GM13977 (cell line): ENCODE measurements around the gene AMPD2.
A peak's percentile ranks its signal among the peaks of the same experiment; 100 is the strongest.

ENCODE experiments used
- DNase-seq: peaks from one replicate; pipeline ENCODE4 v3.0.0; 2012; ENCODE audit warnings: low spot score
- CTCF ChIP-seq: IDR thresholded peaks from 2 replicates; pipeline ENCODE4 v1.5.1; 2012; ENCODE audit warnings: mild to moderate bottlenecking, control low read depth; ENCODE audit not compliant: insufficient read depth; ENCODE audit errors: extremely low read depth, missing control alignments
- in situ Hi-C: fragments of 300-500 bp; cut with MboI; formaldehyde crosslinking; loops from one replicate; pipeline ENCODE4 v1.12.0; 2022; ENCODE audit warnings: low sequenced_read_pairs, low pct_unique_long_range_greater_than_20kb, mixed read lengths, inconsistent platforms; ENCODE audit not compliant: unreplicated experiment

Gene AMPD2

GRCh38 chr1:109639841-109640184, 20.2 kb downstream of the AMPD2 start:
- in situ Hi-C loops, result loop anchor here (5.0 to 10.0 kb wide), 2 partner anchors 132 to 345 kb away; partner anchors contain the start of gene AHCYL1
- no peak for TF ChIP-seq CTCF
- no peak for DNase-seq

GRCh38 chr1:109640285-109640865, 20.7 kb downstream of the AMPD2 start:
- DNase-seq, result peak; percentile 73
- in situ Hi-C loops, result loop anchor here (5.0 to 10.0 kb wide), 2 partner anchors 132 to 344 kb away; partner anchors contain the start of gene AHCYL1
- peak; percentile 94 for TF ChIP-seq CTCF

- TF ChIP-seq CTCF, result no peak
- in situ Hi-C loops, result loop anchor here (5.0 to 10.0 kb wide), 2 partner anchors 131 to 344 kb away; partner anchors contain the start of gene AHCYL1
- no peak for DNase-seq
Observed at GRCh38 chr1:109641078-109641740, 21.6 kb downstream of the AMPD2 start.

- TF ChIP-seq CTCF, result no peak
- in situ Hi-C loops, result loop anchor here (5.0 to 10.0 kb wide), 2 partner anchors 130 to 343 kb away; partner anchors contain the start of gene AHCYL1
- no peak for DNase-seq
Observed at GRCh38 chr1:109641861-109642260, 22.2 kb downstream of the AMPD2 start.

GRCh38 chr1:109642626-109643025, 23.0 kb downstream of the AMPD2 start:
- no peak for DNase-seq
- in situ Hi-C loops, result loop anchor here (5.0 to 10.0 kb wide), 2 partner anchors 130 to 342 kb away; partner anchors contain the start of gene AHCYL1
- no peak for TF ChIP-seq CTCF

- peak; percentile 96 for TF ChIP-seq CTCF
- peak; percentile 82 for DNase-seq
- in situ Hi-C loops, result loop anchor here (5.0 to 10.0 kb wide), 2 partner anchors 129 to 341 kb away; partner anchors contain the start of gene AHCYL1
Observed at GRCh38 chr1:109643385-109644230, 24.0 kb downstream of the AMPD2 start.
